Measurements from ENCODE around the gene NTM.

- no peak for TF ChIP-seq CTCF (IDR thresholded peaks at IDR 0.05 in 2 of 3, conservative IDR thresholded peaks at IDR 0.05 in 1 of 3; ENCODE audit: borderline replicate concordance in 1 of 3, insufficient read depth in 1 of 3, low read depth in 2 of 3, low read length in 2 of 3)
- TF ChIP-seq SIN3A (IDR thresholded peaks at IDR 0.05; ENCODE audit: low read depth) = no peak
- TF ChIP-seq MAX (IDR thresholded peaks at IDR 0.05) = no peak
- TF ChIP-seq REST (IDR thresholded peaks at IDR 0.05; ENCODE audit: low read depth) = no peak
- no peak for TF ChIP-seq EZH2 (IDR thresholded peaks at IDR 0.05)
- no peak for TF ChIP-seq POLR2A (IDR thresholded peaks at IDR 0.05; ENCODE audit: borderline replicate concordance, extremely low read depth, insufficient read depth, insufficient read length)
- no peak for TF ChIP-seq RAD21 (IDR thresholded peaks at IDR 0.05; ENCODE audit: low read depth)
- no peak for TF ChIP-seq CEBPB (IDR thresholded peaks at IDR 0.05; ENCODE audit: low read depth)
- no peak for TF ChIP-seq EZH2phosphoT487 (IDR thresholded peaks at IDR 0.05; ENCODE audit: borderline replicate concordance)
- no peak for TF ChIP-seq YY1 (IDR thresholded peaks at IDR 0.05; ENCODE audit: extremely low read depth, insufficient replicate concordance, low read depth, low read length)
These were observed 976.2 kb downstream of the NTM start for GRCh38 chr11:132346558-132347148.

Measured in HCT116 (cell line).